Esophagus (tissue), 2 donors: ENCODE results near the gene GINS2. TPM values are rescaled to one million over a fixed set of nuclear protein-coding genes. Genes with fewer than 3 reads are reported as not detected.

Experiments used
- H3K27ac ChIP-seq, 2 donors: one replicate each; pipeline ENCODE4 v1.5.1; 2013; ENCODE audit warnings: low read depth in 2 of 2, mild to moderate bottlenecking in 2 of 2, inconsistent platforms in 1 of 2, low read length in 1 of 2, moderate library complexity in 1 of 2
- H3K27me3 ChIP-seq, 2 donors: one replicate each; pipeline ENCODE4 v1.6.1; 2013; ENCODE audit warnings: low read length in 2 of 2, control low read depth in 1 of 2, mild to moderate bottlenecking in 1 of 2; ENCODE audit not compliant: insufficient read depth in 2 of 2, control insufficient read depth in 1 of 2
- H3K36me3 ChIP-seq, 2 donors: one replicate each; pipeline ENCODE4 v1.6.1; 2013; ENCODE audit warnings: low read length in 1 of 2; ENCODE audit not compliant: control insufficient read depth in 2 of 2, insufficient read depth in 2 of 2
- H3K4me1 ChIP-seq, 2 donors: one replicate each; pipeline ENCODE4 v1.6.1; 2013; ENCODE audit warnings: low read length in 1 of 2; ENCODE audit not compliant: control insufficient read depth in 2 of 2, insufficient read depth in 2 of 2
- H3K4me3 ChIP-seq, 2 donors: one replicate each; pipeline ENCODE4 v1.5.1; 2013; ENCODE audit warnings: low read length in 2 of 2, mild to moderate bottlenecking in 2 of 2, low read depth in 1 of 2, moderate library complexity in 1 of 2
- H3K9me3 ChIP-seq, 2 donors: one replicate each; pipeline ENCODE4 v1.6.1; 2013; ENCODE audit warnings: mild to moderate bottlenecking in 2 of 2, low read depth in 1 of 2, low read length in 1 of 2, moderate library complexity in 1 of 2; ENCODE audit not compliant: control insufficient read depth in 2 of 2, insufficient read depth in 1 of 2
- WGBS, 2 donors: extraction: QIAGEN DNeasy Blood & Tissue Kit; methylation state at CpG; one replicate each; pipeline ENCODE4 v1.1.7; 2013; 5-methylcytosine and 5-hydroxymethylcytosine counted together
- polyA plus RNA-seq, 2 donors: library from polyadenylated mRNA; stranded (reverse); fragments of 200-250 nt; gene quantifications; one replicate each; pipeline ENCODE4 v1.2.3, GENCODE V29; 2013
- donor health status: healthy with polysubstance abuse.
- donor health status: Bipolar disorder and iron deficiency.

The GINS2 gene
- polyA plus RNA-seq, 2 donors = 3.2 to 6.6 TPM

DNA sequence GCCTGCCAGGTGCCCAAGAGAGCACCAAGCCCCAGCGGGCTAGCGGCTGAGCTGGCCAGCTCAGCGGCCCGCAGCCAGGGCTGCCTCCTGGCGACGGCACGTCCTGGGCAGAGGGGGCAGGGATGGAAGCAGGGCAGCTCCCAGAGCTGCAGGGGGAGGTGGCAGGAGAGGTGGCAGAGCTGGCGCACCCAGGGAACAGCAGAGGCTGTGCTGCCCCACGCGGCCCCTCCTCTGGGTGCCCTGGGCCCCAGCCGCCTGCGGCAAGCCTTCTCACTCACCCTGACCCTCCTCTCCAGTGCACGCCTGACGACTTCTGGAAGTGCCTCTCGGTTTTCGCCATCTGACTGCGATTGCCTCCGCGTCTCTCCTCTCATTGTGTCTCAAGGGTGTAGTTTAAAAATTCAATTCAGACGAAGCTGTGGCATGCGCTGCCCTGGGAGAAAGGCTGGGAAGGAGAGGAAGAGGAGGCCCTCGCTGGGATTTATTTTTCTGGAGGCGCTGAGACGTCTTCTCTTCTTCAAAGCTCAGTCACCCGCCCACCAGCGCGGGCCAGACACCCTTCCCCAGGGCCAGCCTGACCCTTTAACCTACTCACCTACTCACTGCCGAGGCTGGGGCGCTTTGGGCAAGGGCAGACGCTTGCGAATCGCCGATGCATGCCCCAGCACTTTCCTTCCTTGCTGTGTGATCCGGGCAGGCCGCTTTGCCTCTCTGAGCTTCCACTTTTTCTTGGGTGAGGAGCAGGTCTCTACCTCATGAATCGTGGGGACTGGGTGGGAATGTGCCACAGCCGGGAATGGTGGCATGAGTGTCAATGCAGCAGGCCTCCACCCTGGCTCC lies 50.7 kb downstream of the GINS2 start:
- Histone ChIP-seq H3K36me3 (peaks cover 0 to 22% of the 10 kb centered on the region in 2 donors), H3K4me1 (peaks cover 14 to 52% of the 10 kb centered on the region in 2 donors)
- 77 to 87% methylated on average over 37 of the region's 37 CpGs for WGBS, 2 donors

DNA sequence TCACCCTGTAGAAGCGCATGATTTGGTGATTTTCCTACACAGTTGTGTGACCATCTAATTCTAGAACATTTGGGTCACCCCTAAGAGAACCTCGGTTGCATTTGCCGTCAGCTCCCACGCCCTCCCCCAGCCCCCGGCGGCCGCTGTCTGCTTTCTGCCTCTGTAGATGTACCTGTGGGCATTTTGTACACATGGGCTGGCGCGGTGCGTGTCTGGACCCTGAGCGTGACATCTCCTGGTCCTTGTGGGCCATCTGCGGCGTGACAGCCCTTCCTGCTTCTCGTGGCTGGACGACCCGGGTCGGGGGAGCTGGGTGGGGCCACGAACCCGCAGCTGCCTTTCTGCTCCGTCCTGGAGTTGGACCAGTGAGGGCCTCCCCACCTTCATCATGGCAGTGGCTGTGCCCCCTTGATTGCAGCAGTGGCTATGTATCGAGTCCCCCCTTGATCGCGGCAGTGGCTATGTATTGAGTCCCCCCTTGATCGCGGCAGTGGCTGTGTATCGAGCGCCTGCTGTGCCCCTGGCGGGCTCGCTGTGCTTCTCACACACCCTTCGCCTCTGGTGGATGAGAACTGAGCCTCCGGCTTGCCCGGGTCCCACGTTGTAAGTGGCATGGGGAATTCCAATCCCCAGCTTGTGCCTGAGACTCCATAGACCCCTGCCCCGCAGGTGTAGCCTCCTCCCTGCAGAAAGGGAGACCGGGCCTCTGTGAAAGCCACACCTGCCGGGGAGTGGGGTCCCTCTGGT lies 51.5 kb downstream of the GINS2 start:
- Histone ChIP-seq H3K9me3 (no peaks in the 10 kb centered on the region), H3K27ac (no peak overlapping the region), H3K4me3 (no peak overlapping the region), H3K4me1 (peaks cover 11 to 50% of the 10 kb centered on the region in 2 donors), H3K27me3 (no peaks in the 10 kb centered on the region), H3K36me3 (peaks cover 0 to 22% of the 10 kb centered on the region in 2 donors)
- 90 to 91% methylated on average over 36 of the region's 36 CpGs for WGBS, 2 donors

More for the DNA sequence above, 50.7 kb downstream of the GINS2 start:
- Histone ChIP-seq H3K27ac (no peak overlapping the region), H3K9me3 (no peaks in the 10 kb centered on the region), H3K27me3 (no peaks in the 10 kb centered on the region), H3K4me3 (no peak overlapping the region)

DNA sequence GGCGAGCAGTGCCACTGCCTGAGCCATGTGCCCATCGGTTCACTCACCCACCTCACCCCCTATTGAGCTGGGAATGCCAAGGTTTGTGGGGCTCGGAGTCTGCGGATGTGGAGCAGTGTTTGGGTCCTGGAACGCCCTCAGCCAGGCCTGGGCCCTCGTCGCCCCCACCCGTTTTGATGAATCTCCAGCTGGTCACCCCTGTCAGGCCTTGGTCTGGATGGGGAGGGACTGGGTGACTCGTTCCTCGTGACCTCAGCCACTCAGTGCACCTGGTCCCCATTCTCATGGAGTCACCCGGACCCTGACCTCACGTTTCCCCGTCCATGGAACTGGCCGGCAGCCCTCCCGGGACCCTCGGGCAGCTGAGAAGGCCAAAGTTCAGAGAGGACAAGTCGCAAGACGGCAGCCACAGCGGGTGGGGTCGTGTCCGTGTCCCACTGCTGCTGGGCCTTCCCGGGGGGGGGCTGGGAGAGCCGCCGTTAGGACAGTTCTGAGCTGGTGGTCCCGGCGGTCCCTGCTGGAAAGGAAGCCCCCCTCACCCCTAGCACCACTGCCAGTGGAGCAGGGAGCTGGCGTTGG lies 52.4 kb downstream of the GINS2 start:
- Histone ChIP-seq H3K36me3 (peaks cover 0 to 22% of the 10 kb centered on the region in 2 donors), H3K27me3 (no peaks in the 10 kb centered on the region), H3K4me1 (peaks cover 9 to 45% of the 10 kb centered on the region in 2 donors), H3K9me3 (no peaks in the 10 kb centered on the region), H3K4me3 (no peak overlapping the region), H3K27ac (no peak overlapping the region)
- 78 to 79% methylated on average over 27 of the region's 27 CpGs for WGBS, 2 donors

GRCh38 chr16:85635545-85636140 lies 53.1 kb downstream of the GINS2 start:
- H3K4me1 ChIP-seq = peaks cover 6 to 41% of the 10 kb centered on the region in 2 donors
- H3K27ac ChIP-seq = no peak overlapping the region

GRCh38 chr16:85634747-85635544 lies 53.8 kb downstream of the GINS2 start:
- peaks cover 0 to 18% of the 10 kb centered on the region in 2 donors for H3K36me3 ChIP-seq

More at GRCh38 chr16:85635545-85636140, 53.1 kb downstream of the GINS2 start:
- 53 to 56% methylated on average over 26 of the region's 26 CpGs for WGBS, 2 donors
- H3K4me3 ChIP-seq = no peak overlapping the region
- H3K36me3 ChIP-seq = peaks cover 0 to 19% of the 10 kb centered on the region in 2 donors
- H3K27me3 ChIP-seq = no peaks in the 10 kb centered on the region
- no peaks in the 10 kb centered on the region for H3K9me3 ChIP-seq

GRCh38 chr16:85633888-85634287 lies 54.9 kb downstream of the GINS2 start:
- Histone ChIP-seq H3K36me3 (peaks cover 0 to 22% of the 10 kb centered on the region in 2 donors), H3K4me3 (no peak overlapping the region), H3K27me3 (no peaks in the 10 kb centered on the region), H3K4me1 (peaks cover 6 to 25% of the 10 kb centered on the region in 2 donors), H3K27ac (no peak overlapping the region), H3K9me3 (peaks cover 0 to 6% of the 10 kb centered on the region in 2 donors)
- WGBS, 2 donors = 95 to 96% methylated on average over 35 of the region's 35 CpGs

More at GRCh38 chr16:85634747-85635544, 53.8 kb downstream of the GINS2 start:
- WGBS, 2 donors = 74 to 76% methylated on average over 24 of the region's 24 CpGs
- no peaks in the 10 kb centered on the region for H3K27me3 ChIP-seq
- peaks cover 6 to 35% of the 10 kb centered on the region in 2 donors for H3K4me1 ChIP-seq
- H3K27ac ChIP-seq = no peak overlapping the region
- H3K9me3 ChIP-seq = peaks cover 0 to 1% of the 10 kb centered on the region in 2 donors
- no peak overlapping the region for H3K4me3 ChIP-seq

- H3K9me3 ChIP-seq = peaks cover 0 to 6% of the 10 kb centered on the region in 2 donors
- WGBS, 2 donors = 89 to 93% methylated on average over 15 of the region's 15 CpGs
- no peaks in the 10 kb centered on the region for H3K27me3 ChIP-seq
- peaks cover 6 to 24% of the 10 kb centered on the region in 2 donors for H3K4me1 ChIP-seq
- H3K4me3 ChIP-seq = no peak overlapping the region
- no peak overlapping the region for H3K27ac ChIP-seq
- peaks cover 0 to 22% of the 10 kb centered on the region in 2 donors for H3K36me3 ChIP-seq
These were observed 55.4 kb downstream of the GINS2 start for GRCh38 chr16:85633438-85633743.

GRCh38 chr16:85632709-85633437 lies 55.9 kb downstream of the GINS2 start:
- H3K36me3 ChIP-seq = peaks cover 0 to 22% of the 10 kb centered on the region in 2 donors
- H3K27me3 ChIP-seq = no peaks in the 10 kb centered on the region
- H3K9me3 ChIP-seq = peaks cover 0 to 6% of the 10 kb centered on the region in 2 donors
- no peak overlapping the region for H3K27ac ChIP-seq
- H3K4me3 ChIP-seq = no peak overlapping the region
- WGBS, 2 donors = 91% methylated on average over 34 to 35 of the region's 35 CpGs
- H3K4me1 ChIP-seq = peaks cover 9 to 24% of the 10 kb centered on the region in 2 donors
